GM21717 (cell line): ENCODE measurements around the gene CDK4.

ENCODE experiments used
- ATAC-seq: cut with Tn5 transposase; IDR thresholded peaks from one replicate; pipeline ENCODE4 v1.9.1; 2021; ENCODE audit warnings: mild to moderate bottlenecking, moderate library complexity; ENCODE audit not compliant: unreplicated experiment

Gene CDK4

GRCh38 chr12:57772429-57773322, 20.6 kb upstream of the CDK4 start, which contains the start of gene EEF1AKMT3:
Gene EEF1AKMT3, plus strand, starts transcription at chr12:57772614. Its CDS starts 111 bp downstream, at chr12:57772725.
- peak; percentile 33 for ATAC-seq

GRCh38 chr12:57771873-57772428, 19.8 kb upstream of the CDK4 start, which contains the start of gene METTL1:
Gene METTL1, minus strand, starts transcription at chr12:57772105. Its CDS starts 22 bp downstream, at chr12:57772083.
- peak; percentile 72 for ATAC-seq

GRCh38 chr12:57771236-57771872, 19.2 kb upstream of the CDK4 start:
- ATAC-seq = peak; percentile 75

GRCh38 chr12:57770734-57771133, 18.6 kb upstream of the CDK4 start:
- no peak for ATAC-seq

- ATAC-seq = no peak
These were observed 17.5 kb upstream of the CDK4 start for GRCh38 chr12:57769594-57769993.

GRCh38 chr12:57767876-57768275, 15.8 kb upstream of the CDK4 start:
- ATAC-seq = no peak

- no peak for ATAC-seq
These were observed 15.2 kb upstream of the CDK4 start for GRCh38 chr12:57767305-57767698.

- no peak for ATAC-seq
These were observed 14.6 kb upstream of the CDK4 start, which contains the start of gene CYP27B1 for GRCh38 chr12:57766464-57767304. Gene CYP27B1, minus strand, starts transcription at chr12:57767078. Its CDS starts 37 bp downstream, at chr12:57767041.

- ATAC-seq = no peak
These were observed 13.8 kb upstream of the CDK4 start for GRCh38 chr12:57765698-57766463.

GRCh38 chr12:57765003-57765697, 13.0 kb upstream of the CDK4 start:
- ATAC-seq = peak; percentile 48

- no peak for ATAC-seq
These were observed 12.5 kb upstream of the CDK4 start for GRCh38 chr12:57764662-57765002.

- no peak for ATAC-seq
These were observed 12.0 kb upstream of the CDK4 start for GRCh38 chr12:57763881-57764661.

- no peak for ATAC-seq
These were observed 10.4 kb upstream of the CDK4 start for GRCh38 chr12:57762463-57762862.

GRCh38 chr12:57761391-57761998, 9.4 kb upstream of the CDK4 start:
- ATAC-seq = no peak

GRCh38 chr12:57760347-57760982, 8.4 kb upstream of the CDK4 start:
- ATAC-seq = no peak

- no peak for ATAC-seq
These were observed 7.4 kb upstream of the CDK4 start for GRCh38 chr12:57759360-57759980.
